ENCODE measurements around the gene DYRK2. TPM values are rescaled to one million over a fixed set of nuclear protein-coding genes. Genes with fewer than 3 reads are reported as not detected.

DYRK2 gene
- total RNA-seq, 1 experiment from 2014 or later = 28.6 TPM

GRCh38 chr12:67647181-67647798 is 1.3 kb upstream of the DYRK2 start:
- ChIA-PET CTCF (no interaction called here), POLR2A (ENCODE audit: low non-redundant PET) (no interaction called here)
- Histone ChIP-seq H3K27ac (ENCODE audit: low read depth, low read length, poor library complexity, severe bottlenecking) (no peak overlapping the region), H3K36me3 (ENCODE audit: insufficient read depth, low read length, poor library complexity, severe bottlenecking) (no peaks in the 10 kb centered on the region), H3K4me3 (ENCODE audit: low read depth, low read length, poor library complexity, severe bottlenecking) (no peak overlapping the region), H3K9me3 (ENCODE audit: low read depth, low read length, poor library complexity, severe bottlenecking) (no peaks in the 10 kb centered on the region), H3K27me3 (replicated peaks; ENCODE audit: insufficient read depth, low read depth, low read length, poor library complexity) (no peaks in the 10 kb centered on the region), H3K4me1 (ENCODE audit: insufficient read depth, low read length, poor library complexity, severe bottlenecking) (peaks cover 19% of the 10 kb centered on the region)
- peak; percentile 27 for DNase-seq (ENCODE audit: low spot score)
- intact Hi-C loops (cut with micrococcal nuclease; ENCODE audit: unreplicated experiment) = loop anchor here (10.0 kb wide), 1 partner anchor 202 kb away; no protein-coding TSS in a partner anchor
- TF ChIP-seq EZH2 (IDR thresholded peaks at IDR 0.05; ENCODE audit: borderline replicate concordance, low read depth, low read length, poor library complexity, severe bottlenecking) = no peak
- TF ChIP-seq, protein P1, sequence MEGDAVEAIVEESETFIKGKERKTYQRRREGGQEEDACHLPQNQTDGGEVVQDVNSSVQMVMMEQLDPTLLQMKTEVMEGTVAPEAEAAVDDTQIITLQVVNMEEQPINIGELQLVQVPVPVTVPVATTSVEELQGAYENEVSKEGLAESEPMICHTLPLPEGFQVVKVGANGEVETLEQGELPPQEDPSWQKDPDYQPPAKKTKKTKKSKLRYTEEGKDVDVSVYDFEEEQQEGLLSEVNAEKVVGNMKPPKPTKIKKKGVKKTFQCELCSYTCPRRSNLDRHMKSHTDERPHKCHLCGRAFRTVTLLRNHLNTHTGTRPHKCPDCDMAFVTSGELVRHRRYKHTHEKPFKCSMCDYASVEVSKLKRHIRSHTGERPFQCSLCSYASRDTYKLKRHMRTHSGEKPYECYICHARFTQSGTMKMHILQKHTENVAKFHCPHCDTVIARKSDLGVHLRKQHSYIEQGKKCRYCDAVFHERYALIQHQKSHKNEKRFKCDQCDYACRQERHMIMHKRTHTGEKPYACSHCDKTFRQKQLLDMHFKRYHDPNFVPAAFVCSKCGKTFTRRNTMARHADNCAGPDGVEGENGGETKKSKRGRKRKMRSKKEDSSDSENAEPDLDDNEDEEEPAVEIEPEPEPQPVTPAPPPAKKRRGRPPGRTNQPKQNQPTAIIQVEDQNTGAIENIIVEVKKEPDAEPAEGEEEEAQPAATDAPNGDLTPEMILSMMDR (conservative IDR thresholded peaks at IDR 0.05; ENCODE audit: low read depth, low read length) = no peak
- no TSS peak for BruUV-seq (replicated peaks)

DNA sequence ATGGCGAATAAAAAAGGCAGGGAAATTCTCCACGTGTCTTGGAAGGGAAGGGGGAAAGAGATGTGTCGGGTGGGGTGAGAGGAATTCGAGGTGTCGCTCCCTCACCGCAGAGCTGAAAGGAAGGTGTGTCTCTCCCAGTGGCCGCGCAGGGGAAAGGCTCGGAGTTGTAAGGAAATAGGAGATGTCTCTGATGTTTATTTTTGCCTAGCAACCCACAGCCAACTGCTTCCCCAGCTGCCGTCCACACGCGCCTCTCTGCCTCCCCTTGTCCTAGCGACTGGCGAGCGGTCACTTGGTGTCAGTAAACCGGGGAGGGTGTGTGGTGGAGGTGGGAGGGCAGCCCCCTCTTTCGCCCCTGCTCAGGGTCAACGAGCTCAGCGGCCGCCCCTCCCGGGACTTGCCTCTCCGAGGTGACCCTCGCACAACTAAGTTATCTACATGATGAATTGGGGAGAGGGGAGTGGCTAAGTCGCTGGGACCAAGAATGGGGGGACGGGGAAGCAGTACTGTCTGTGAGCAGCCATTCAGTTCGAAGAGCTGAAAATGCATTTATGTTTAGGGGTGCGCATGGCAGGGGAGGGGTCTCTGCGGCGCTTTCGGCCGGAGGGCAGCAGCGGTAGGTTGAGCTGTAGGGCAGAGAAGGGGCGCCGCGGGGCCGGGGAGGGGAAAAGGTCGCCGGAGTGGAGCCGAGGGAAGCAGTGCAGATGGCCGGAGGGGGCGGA is 585 bp upstream of the DYRK2 start:
- no peaks in the 10 kb centered on the region for H3K27me3 ChIP-seq (replicated peaks; ENCODE audit: insufficient read depth, low read depth, low read length, poor library complexity)
- H3K4me3 ChIP-seq (ENCODE audit: low read depth, low read length, poor library complexity, severe bottlenecking) = peak overlapping the region; percentile 96
- no TSS peak for BruUV-seq (replicated peaks)
- CTCF ChIA-PET = interaction anchor here (0.6 to 0.9 kb wide), 2 partner anchors 292 to 295 kb away, joined by 4 to 11 read pairs; no protein-coding TSS in a partner anchor
- DNase-seq (ENCODE audit: low spot score) = peak; percentile 70
- H3K36me3 ChIP-seq (ENCODE audit: insufficient read depth, low read length, poor library complexity, severe bottlenecking) = no peaks in the 10 kb centered on the region
- intact Hi-C loops (cut with micrococcal nuclease; ENCODE audit: unreplicated experiment) = loop anchor here (10.0 kb wide), 1 partner anchor 203 kb away; no protein-coding TSS in a partner anchor
- no peaks in the 10 kb centered on the region for H3K9me3 ChIP-seq (ENCODE audit: low read depth, low read length, poor library complexity, severe bottlenecking)
- H3K4me1 ChIP-seq (ENCODE audit: insufficient read depth, low read length, poor library complexity, severe bottlenecking) = peaks cover 19% of the 10 kb centered on the region
- TF ChIP-seq, protein P1 (conservative IDR thresholded peaks at IDR 0.05; ENCODE audit: low read depth, low read length) = no peak
- TF ChIP-seq EZH2 (IDR thresholded peaks at IDR 0.05; ENCODE audit: borderline replicate concordance, low read depth, low read length, poor library complexity, severe bottlenecking) = no peak
- POLR2A ChIA-PET (ENCODE audit: low non-redundant PET) = no interaction called here
- H3K27ac ChIP-seq (ENCODE audit: low read depth, low read length, poor library complexity, severe bottlenecking) = peak overlapping the region; percentile 68

DNA sequence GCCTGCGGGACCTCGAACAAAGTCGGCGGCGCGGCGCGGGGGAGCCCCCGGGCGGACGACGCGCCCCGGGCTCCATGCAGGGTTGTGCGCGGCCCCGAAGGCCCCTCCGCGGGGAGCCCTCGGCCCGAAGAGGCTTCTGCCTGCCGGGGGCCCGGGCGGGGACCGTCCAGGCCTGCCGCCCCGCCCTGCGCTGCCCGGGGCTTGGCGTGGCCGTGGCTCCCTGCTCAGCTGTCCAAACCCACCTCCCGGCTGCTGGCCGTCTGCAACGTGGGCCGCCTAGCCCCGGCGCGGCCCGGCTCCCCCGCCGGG is 670 bp downstream of the DYRK2 start:
- POLR2A ChIA-PET (ENCODE audit: low non-redundant PET) = no interaction called here
- DNase-seq (ENCODE audit: low spot score) = no peak
- TF ChIP-seq, protein P1 (conservative IDR thresholded peaks at IDR 0.05; ENCODE audit: low read depth, low read length) = no peak
- TF ChIP-seq EZH2 (IDR thresholded peaks at IDR 0.05; ENCODE audit: borderline replicate concordance, low read depth, low read length, poor library complexity, severe bottlenecking) = no peak
- intact Hi-C loops (cut with micrococcal nuclease; ENCODE audit: unreplicated experiment) = loop anchor here (10.0 kb wide), 1 partner anchor 204 kb away; no protein-coding TSS in a partner anchor
- peak overlapping the region; percentile 90 for H3K27ac ChIP-seq (ENCODE audit: low read depth, low read length, poor library complexity, severe bottlenecking)
- CTCF ChIA-PET = no interaction called here
- no peaks in the 10 kb centered on the region for H3K27me3 ChIP-seq (replicated peaks; ENCODE audit: insufficient read depth, low read depth, low read length, poor library complexity)
- H3K4me1 ChIP-seq (ENCODE audit: insufficient read depth, low read length, poor library complexity, severe bottlenecking) = peaks cover 19% of the 10 kb centered on the region
- no peaks in the 10 kb centered on the region for H3K36me3 ChIP-seq (ENCODE audit: insufficient read depth, low read length, poor library complexity, severe bottlenecking)
- H3K4me3 ChIP-seq (ENCODE audit: low read depth, low read length, poor library complexity, severe bottlenecking) = peak overlapping the region; percentile 96
- no peaks in the 10 kb centered on the region for H3K9me3 ChIP-seq (ENCODE audit: low read depth, low read length, poor library complexity, severe bottlenecking)
- no TSS peak for BruUV-seq (replicated peaks)
